HG03066 (cell line): ENCODE results near the gene ACER2.
"Not testable (repeated sequence)": the region's sequence is repeated elsewhere in the genome, so short reads cannot be mapped to it uniquely, and the experiment has no call there.

Source experiments
- ATAC-seq: cut with Tn5 transposase; IDR thresholded peaks from one replicate; pipeline ENCODE4 v1.9.1; 2021; ENCODE audit warnings: low read depth; ENCODE audit not compliant: unreplicated experiment

Gene ACER2

DNA sequence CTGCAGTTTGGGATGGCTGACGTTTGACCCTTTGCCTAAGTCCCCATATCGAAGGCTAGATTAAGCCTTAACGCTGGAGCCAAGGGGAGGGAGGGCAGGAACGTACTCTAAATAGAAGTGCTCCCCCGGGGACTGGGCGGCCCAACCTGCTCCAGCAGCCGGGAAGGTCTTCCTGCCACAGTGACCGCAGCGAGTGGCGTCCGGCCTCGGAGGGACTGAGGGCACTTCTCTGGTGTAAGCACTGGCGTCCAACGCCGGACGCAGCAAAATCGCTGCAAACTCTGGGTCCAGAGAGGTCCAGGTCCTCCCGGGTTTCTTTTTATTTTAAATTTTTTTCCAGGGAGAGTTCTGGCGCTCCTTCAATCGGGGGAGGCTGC, 505 bp upstream of the ACER2 start:
- ATAC-seq: no peak

DNA sequence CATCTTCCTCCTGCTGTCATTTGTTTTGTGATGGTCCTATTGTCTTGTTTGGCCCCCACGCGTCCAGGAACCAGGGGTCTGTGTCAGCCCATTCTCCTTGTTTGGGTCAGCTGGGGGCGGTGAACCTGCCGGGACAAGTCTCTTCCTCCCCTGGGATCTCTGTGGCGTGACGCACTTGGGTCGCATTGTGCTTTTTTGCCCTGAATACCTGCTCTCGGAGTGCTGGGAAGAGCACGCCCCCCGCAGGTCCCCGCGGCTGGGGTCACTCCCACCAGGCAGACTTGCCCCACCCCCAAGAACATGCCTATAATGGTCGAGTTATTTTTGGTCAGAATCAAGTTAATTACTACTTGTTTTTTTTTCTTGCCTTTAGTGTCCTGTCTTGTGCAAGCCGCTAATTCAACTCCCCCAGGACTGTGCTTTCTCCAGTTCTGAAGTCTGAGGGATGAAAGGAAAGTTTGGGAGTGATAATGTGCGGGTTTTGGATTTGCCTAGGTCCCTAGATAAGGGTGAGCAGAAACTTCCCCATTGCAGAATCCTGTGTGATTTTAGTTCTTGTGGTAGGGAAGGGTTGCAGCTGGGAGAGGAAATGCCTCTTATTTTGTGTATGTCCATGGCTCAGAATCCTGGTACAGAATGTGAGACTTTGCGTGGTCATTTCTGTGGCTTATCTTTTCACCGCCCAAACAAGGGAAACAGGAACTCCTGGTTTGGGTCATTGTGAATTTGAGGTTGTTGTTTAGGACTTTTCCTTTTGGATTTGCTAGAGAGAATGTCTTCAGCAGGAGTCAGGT, 789 bp downstream of the ACER2 start:
- peak; percentile 16 for ATAC-seq

DNA sequence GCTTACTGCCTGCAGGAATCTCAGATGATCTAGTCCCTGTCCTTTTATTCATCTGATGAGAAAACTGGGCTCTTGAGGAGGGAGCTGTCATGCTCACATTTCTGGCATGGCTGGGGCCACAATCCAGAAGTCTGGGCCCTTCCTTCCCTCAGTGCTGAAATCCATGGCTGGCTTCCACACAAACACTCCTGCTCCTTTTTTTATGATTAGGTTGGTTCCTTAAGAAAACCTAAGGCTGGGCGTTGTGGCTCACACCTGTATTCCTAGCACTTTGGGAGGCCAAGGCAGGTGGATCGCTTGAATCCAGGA, 1.3 kb downstream of the ACER2 start:
- no peak for ATAC-seq

- no peak for ATAC-seq
Measured at GRCh38 chr9:19410594-19410993, 1.8 kb downstream of the ACER2 start.

DNA sequence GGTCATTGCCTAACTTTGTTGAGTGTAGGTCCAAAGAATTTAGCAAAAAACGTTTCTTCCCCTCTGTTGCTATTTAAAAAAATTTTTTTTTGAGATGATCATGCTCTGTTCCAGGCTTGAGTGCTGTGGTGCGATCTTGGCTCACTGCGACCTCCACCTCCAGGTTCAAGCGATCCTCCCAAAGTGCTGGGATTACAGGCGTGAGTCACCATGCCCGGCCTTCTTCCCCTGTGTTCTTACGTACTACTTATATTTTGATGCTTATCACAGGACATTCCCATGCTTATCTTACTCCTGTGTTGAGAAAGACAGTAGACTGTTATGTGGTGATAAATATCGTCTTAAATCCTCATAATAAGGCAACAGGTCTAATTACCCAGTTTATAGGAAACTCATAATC, 2.5 kb downstream of the ACER2 start:
- no peak for ATAC-seq

DNA sequence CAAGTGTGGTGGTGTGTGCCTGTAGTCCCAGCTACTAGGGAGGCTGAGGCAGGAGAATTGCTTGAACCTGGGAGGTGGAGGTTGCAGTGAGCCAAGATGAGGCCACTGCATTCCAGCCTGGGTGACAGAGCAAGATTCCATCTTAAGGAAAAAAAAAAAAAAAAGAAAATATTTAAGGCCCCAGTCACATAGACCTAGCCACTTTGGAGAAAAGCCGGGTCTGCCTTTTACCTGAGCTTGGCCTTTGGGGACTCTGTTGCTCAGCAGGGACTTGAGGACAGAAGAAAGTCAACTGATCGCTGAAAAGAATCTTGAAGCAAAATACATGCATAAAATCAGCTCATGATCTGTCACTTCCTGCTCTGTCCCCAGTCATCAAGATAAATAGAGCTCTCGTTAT, 4.6 kb downstream of the ACER2 start:
- ATAC-seq: not testable (repeated sequence)

DNA sequence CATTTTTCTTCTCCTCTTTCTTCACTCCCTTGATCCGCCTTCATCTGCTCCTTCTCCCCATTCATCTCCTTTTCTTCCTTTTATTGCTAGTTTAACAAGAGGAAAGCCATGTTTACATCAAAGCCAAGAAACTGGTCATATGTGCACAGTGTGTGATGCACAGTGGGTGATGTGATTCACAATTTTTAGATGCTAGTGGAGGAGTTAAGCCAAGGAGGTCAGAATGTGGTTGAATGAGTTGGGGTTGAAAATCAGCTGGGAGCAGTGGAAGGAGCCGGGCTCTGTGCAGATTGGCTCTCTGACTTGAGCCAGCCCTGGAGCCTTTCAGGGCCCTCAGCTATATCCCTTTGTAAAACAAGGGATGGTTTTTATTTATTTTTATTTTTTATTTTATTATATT, 7.3 kb downstream of the ACER2 start:
- ATAC-seq: no peak

- no peak for ATAC-seq
Measured at GRCh38 chr9:19420877-19421276, 12.1 kb downstream of the ACER2 start.

- no peak for ATAC-seq
Measured at GRCh38 chr9:19423163-19423562, 14.4 kb downstream of the ACER2 start.

GRCh38 chr9:19424176-19424779, 15.5 kb downstream of the ACER2 start:
- ATAC-seq: peak; percentile 93

DNA sequence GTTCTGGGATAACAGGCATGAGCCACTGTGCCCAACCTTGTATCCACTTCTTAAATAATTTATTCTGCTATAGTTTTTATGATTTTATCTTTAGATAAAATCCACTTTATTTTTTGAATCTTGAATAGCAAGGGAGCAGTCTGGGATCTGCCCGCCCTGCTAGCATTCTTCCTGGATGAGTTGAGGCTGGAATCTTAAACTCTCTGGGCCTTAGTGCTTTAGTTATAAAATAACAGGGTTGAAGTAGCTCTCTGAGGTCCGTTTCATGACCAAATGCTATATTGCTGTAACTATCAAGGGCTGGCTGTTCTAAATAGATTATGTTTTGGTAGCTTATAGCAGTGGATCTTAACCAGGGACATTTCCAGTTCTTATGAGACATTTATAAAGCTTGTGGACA, 20.8 kb downstream of the ACER2 start:
- no peak for ATAC-seq

DNA sequence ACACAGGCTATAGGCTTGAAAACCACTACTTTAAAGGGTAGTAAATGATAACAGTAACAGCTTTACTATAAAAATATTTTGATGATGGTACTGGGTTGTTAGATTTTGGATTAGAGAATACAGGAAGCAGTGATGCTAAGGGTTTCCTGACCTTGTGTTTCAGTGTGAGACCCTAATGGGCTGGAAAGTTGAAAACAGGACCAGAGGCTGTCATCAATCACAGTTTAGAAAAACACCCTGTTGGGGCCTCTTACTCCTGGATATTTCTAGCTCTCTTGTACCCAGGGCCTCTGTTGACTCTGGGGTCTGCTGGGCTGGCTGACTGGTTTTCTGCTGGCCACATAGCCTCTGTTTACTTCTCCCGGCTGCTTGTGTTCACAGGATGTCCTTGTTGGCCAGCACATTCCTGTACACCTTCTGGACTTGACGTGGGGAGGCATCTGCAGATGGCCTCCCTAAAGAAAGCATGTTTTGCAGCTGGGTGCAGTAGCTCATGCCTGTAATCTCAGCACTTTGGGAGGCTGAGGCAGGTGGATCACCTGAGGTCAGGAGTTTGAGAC, 21.5 kb downstream of the ACER2 start:
- no peak for ATAC-seq

DNA sequence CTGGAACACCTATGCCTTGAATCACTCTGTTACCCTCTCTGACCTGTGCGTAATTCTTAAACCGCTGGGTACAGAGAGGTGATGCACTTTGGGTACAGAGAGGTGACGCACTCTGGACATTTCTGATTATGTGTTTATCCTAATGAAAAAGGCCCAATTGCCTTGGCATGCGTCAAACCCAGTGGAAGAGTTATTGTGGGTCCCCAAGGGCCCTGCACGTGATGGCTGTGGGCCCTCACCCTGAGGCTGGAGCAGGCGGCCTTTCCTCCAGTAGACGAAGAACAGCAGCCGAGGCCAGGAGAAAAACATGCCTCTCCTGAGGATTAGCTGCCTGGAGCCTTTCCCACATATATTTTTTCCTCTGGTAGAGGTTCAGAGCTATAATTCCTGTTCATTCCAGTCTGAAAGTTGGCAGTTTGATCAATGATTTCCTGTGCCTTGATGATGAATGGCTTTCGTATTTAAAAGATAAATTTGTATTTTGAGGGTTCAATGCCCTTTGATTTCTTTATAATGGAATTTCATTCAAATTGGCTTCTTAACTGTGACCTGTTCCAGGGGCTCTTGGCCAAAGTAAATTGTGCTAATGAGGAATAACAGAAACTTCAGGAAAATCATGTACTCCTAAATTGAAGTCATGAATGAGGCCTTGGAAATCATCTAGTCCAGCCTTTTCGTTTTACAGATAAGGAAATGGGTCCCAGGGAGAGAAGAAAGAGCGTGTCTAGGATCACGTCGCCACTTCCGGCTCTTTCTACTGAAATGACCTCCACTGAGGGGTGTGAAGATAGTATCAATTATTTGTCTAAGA, 22.8 kb downstream of the ACER2 start:
- no peak for ATAC-seq

GRCh38 chr9:19432473-19432872, 23.7 kb downstream of the ACER2 start:
- no peak for ATAC-seq

GRCh38 chr9:19433729-19434128, 24.9 kb downstream of the ACER2 start:
- not testable (repeated sequence) for ATAC-seq

DNA sequence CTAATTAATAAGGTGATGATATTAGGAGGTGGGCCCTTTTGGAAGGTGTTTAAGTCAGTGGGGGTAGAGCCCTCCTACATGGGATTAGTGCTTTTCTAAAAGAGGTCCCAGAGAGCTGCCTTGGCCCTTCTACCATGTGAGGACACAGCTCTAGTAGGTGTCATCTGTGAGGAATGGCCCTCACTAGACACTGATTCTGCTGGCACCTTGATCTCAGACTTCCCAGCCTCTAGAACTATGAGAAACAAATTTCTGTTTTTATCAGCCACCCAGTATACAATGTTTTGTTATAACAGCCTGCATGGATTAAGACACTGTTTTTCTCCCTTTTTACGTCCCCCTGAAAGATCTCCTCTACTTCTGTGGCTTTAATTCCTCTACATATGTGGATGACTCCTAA, 31.6 kb downstream of the ACER2 start:
- no peak for ATAC-seq

GRCh38 chr9:19440823-19441580, 32.2 kb downstream of the ACER2 start:
- peak; percentile 20 for ATAC-seq

GRCh38 chr9:19441730-19442129, 32.9 kb downstream of the ACER2 start:
- peak; percentile 76 for ATAC-seq

- ATAC-seq: peak; percentile 10
Measured at GRCh38 chr9:19442240-19442639, 33.4 kb downstream of the ACER2 start.

GRCh38 chr9:19445452-19445851, 36.6 kb downstream of the ACER2 start:
- no peak for ATAC-seq
